Transverse colon (tissue), 4 donors: Measurements from ENCODE around the gene SEPHS1. TPM values are rescaled to one million over a fixed set of nuclear protein-coding genes. Genes with fewer than 3 reads are reported as not detected.

ENCODE experiments used
- DNase-seq: peaks from one replicate; pipeline ENCODE4 v3.0.0-alpha.2; 2019
- H3K27ac ChIP-seq, 4 donors: fragments of 200-600 bp; sonication (generic); 2 replicates each; pipeline ENCODE4 v1.5.1; 2016 to 2018; ENCODE audit warnings: inconsistent platforms in 4 of 4
- H3K27me3 ChIP-seq: fragments of 200-600 bp; sonication (generic); 2 replicates; pipeline ENCODE4 v1.5.1; 2017; ENCODE audit warnings: inconsistent platforms
- H3K36me3 ChIP-seq, 4 donors: fragments of 200-600 bp; sonication (generic); 2 replicates each; pipeline ENCODE4 v1.5.1; 2017 to 2019; ENCODE audit warnings: inconsistent platforms in 4 of 4
- H3K4me1 ChIP-seq, 4 donors: fragments of 200-600 bp; sonication (generic); 2 replicates each; pipeline ENCODE4 v1.5.1; 2017 to 2020; ENCODE audit warnings: inconsistent platforms in 4 of 4
- H3K4me3 ChIP-seq, 4 donors: fragments of 200-600 bp; sonication (generic); 1 replicate in 1 of 4; 2 replicates in 3 of 4; pipeline versions ENCODE4 v1.5.1 to v1.6.1; 2017 to 2019; ENCODE audit warnings: inconsistent platforms in 4 of 4
- H3K9me3 ChIP-seq, 2 donors: fragments of 200-600 bp; sonication (generic); 2 replicates each; pipeline ENCODE4 v1.5.1; 2017 to 2019; ENCODE audit warnings: inconsistent platforms in 2 of 2
- CTCF ChIP-seq, 5 experiments: fragments of 200-600 bp in 3 of 5; fragments of 450-650 bp in 2 of 5; sonication (generic) in 3 of 5; IDR thresholded peaks; 1 replicate in 2 of 5; 2 replicates in 3 of 5; pipeline ENCODE4 v1.5.1; 2016 to 2017; ENCODE audit warnings: antibody characterized with exemption in 5 of 5, inconsistent platforms in 3 of 5, mild to moderate bottlenecking in 2 of 5, moderate library complexity in 1 of 5
- EP300 ChIP-seq: sonication (generic); formaldehyde crosslinking; IDR thresholded peaks from one replicate; pipeline ENCODE4 v1.6.1; 2017; ENCODE audit warnings: antibody characterized with exemption, low read depth
- POLR2A ChIP-seq: fragments of 450-650 bp; IDR thresholded peaks from one replicate; pipeline ENCODE4 v1.6.1; 2016; ENCODE audit warnings: antibody characterized with exemption, mild to moderate bottlenecking, moderate library complexity
- POLR2AphosphoS5 ChIP-seq, 3 donors: sonication (generic); formaldehyde crosslinking; IDR thresholded peaks; one replicate each; pipeline ENCODE4 v1.6.1; 2016; ENCODE audit warnings: antibody characterized with exemption in 3 of 3
- WGBS, 2 donors: methylation state at CpG; one replicate each; pipeline ENCODE4 v1.1.5; 2018; ENCODE audit warnings: low coverage in 1 of 2; 5-methylcytosine and 5-hydroxymethylcytosine counted together
- in situ Hi-C, 4 donors: fragments of 200-750 bp; cut with MboI; loops; one replicate each; pipeline versions ENCODE4 v1.15.0 to v1.15.1; 2017; ENCODE audit warnings: low sequenced_read_pairs in 3 of 4, low pct_ligation_motif_present in 1 of 4, low pct_unique_long_range_greater_than_20kb in 1 of 4
- intact Hi-C: fragments of 100-400 bp; cut with DNase I; formaldehyde crosslinking; loops from one replicate; pipeline ENCODE4 v1.15.1; 2023; ENCODE audit warnings: low total_unique reads
- total RNA-seq, 4 donors: library from RNA; depleted of rRNA; stranded (reverse); fragments of >200 nt; gene quantifications; one replicate each; pipeline ENCODE4 v1.1.0, GENCODE V29; 2016

SEPHS1 gene
- total RNA-seq, 4 donors from 2014 or later, result 14.6 to 44.6 (median 28.5) TPM

DNA sequence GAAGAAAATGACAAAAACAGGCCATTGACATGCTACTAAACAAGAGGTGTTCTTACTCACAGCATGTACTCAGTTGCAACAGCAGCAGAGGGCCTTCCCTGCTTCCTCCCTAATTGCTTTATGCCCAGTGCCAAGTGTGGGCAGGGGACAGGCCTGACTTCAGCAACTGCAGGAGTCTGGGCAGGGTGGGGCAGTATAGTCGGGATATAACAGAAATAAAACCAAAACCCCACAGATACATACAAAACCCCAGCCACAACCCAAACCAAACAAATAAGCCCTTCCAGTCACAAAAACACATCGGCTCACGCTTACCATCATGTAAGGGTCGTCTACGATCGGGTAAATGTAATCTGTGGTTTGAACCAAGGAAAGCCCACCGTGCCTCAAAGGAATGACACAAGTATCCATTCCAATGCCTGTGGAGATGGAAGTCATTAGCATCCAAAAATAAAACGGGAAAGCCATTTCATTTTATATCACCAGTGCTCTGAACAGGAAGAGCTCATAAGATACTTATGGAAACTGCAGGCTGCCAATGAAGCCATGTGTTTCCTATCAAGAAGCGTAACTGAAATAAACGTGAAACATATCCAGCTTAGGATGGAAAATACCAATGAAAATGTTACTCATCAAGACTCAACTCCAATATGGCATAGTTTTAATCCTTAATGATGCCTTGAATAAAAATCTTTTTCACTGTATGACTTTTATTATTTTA is 9.5 kb downstream of the SEPHS1 start:
- Histone ChIP-seq H3K4me3 (no peak overlapping the region), H3K4me1 (peaks cover 9 to 34% (median 19%) of the 10 kb centered on the region in 4 donors), H3K27ac (peak overlapping the region; percentile 70 to 77 (median 71)), H3K9me3 (no peaks in the 10 kb centered on the region), H3K36me3 (peaks cover 0 to 2% (median 0%) of the 10 kb centered on the region in 4 donors), H3K27me3 (no peaks in the 10 kb centered on the region)
- in situ Hi-C loops (no loop called here), intact Hi-C loops (no loop called here)
- TF ChIP-seq CTCF (IDR thresholded peaks at IDR 0.05), result no peak
- TF ChIP-seq EP300, result no peak
- no peak for TF ChIP-seq POLR2A
- no peak for TF ChIP-seq POLR2AphosphoS5 (IDR thresholded peaks at IDR 0.05)
- 36 to 44% methylated on average over 5 to 10 of the region's 10 CpGs for WGBS, 2 donors
- peak; percentile 58 for DNase-seq

- Histone ChIP-seq H3K4me3 (no peak overlapping the region), H3K4me1 (peaks cover 9 to 34% (median 19%) of the 10 kb centered on the region in 4 donors), H3K27me3 (no peaks in the 10 kb centered on the region), H3K9me3 (no peaks in the 10 kb centered on the region), H3K36me3 (peaks cover 0 to 9% (median 0%) of the 10 kb centered on the region in 4 donors), H3K27ac (peak overlapping the region; percentile 70 to 77 (median 71))
- 43 to 65% methylated on average over 3 to 6 of the region's 6 CpGs for WGBS, 2 donors
- in situ Hi-C loops (no loop called here), intact Hi-C loops (no loop called here)
- no peak for TF ChIP-seq CTCF (IDR thresholded peaks at IDR 0.05)
- TF ChIP-seq POLR2A, result peak; percentile 20
- TF ChIP-seq EP300, result no peak
- peak in 1 of 3 donors; percentile 30 for TF ChIP-seq POLR2AphosphoS5 (IDR thresholded peaks at IDR 0.05)
- peak; percentile 69 for DNase-seq
These were observed 10.3 kb downstream of the SEPHS1 start for GRCh38 chr10:13337827-13338196.

- Histone ChIP-seq H3K4me1 (peaks cover 9 to 34% (median 19%) of the 10 kb centered on the region in 4 donors), H3K27ac (peak overlapping the region; percentile 63 to 77 (median 71)), H3K4me3 (no peak overlapping the region), H3K27me3 (no peaks in the 10 kb centered on the region), H3K36me3 (peaks cover 0 to 15% (median under 1%) of the 10 kb centered on the region in 4 donors), H3K9me3 (no peaks in the 10 kb centered on the region)
- in situ Hi-C loops, result no loop called here
- TF ChIP-seq POLR2AphosphoS5 (IDR thresholded peaks at IDR 0.05), result no peak
- no peak for TF ChIP-seq EP300
- no peak for TF ChIP-seq POLR2A
- no peak for TF ChIP-seq CTCF (IDR thresholded peaks at IDR 0.05)
- 63% methylated on average over 4 of the region's 4 CpGs; no CpG with 5 or more reads in 1 of the 2 donors for WGBS, 2 donors
- intact Hi-C loops, result no loop called here
- no peak for DNase-seq
These were observed 10.8 kb downstream of the SEPHS1 start for GRCh38 chr10:13337128-13337826.

DNA sequence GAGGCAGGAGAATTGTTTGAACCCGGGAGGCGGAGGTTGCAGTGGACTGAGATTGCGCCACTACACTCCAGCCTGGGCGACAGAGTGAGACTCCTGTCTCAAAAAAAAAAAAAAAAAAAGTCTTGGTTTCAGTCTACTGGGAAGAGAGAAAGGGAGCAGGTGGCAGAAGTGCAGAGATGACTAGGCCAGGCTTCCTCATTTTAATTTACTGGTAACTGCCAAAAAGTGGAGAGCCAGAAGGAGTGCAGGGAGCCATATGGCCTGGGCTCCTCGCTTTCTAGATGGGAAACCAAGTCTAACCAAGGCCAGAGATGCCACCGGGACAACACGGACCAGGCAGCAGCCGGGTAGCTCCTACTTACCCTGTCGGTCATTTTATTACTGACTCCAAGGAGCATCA is 12.2 kb downstream of the SEPHS1 start:
- intact Hi-C loops (no loop called here), in situ Hi-C loops (no loop called here)
- Histone ChIP-seq H3K36me3 (peaks cover 0 to 26% (median 4%) of the 10 kb centered on the region in 4 donors), H3K9me3 (no peaks in the 10 kb centered on the region), H3K27ac (no peak overlapping the region), H3K27me3 (no peaks in the 10 kb centered on the region), H3K4me3 (no peak overlapping the region), H3K4me1 (peaks cover 9 to 34% (median 19%) of the 10 kb centered on the region in 4 donors)
- no peak for TF ChIP-seq POLR2A
- TF ChIP-seq POLR2AphosphoS5 (IDR thresholded peaks at IDR 0.05), result no peak
- TF ChIP-seq EP300, result no peak
- no peak for TF ChIP-seq CTCF (IDR thresholded peaks at IDR 0.05)
- WGBS, 2 donors, result 83 to 84% methylated on average over 9 of the region's 9 CpGs
- no peak for DNase-seq
